Fibroblast of the aortic adventitia (primary cell): ENCODE data around the gene CARD8. TPM values are rescaled to one million over a fixed set of nuclear protein-coding genes. Genes with fewer than 3 reads are reported as not detected.

Experiments
- DNase-seq: peaks from one replicate; pipeline ENCODE4 v3.0.0-alpha.2; 2010; ENCODE audit warnings: low read depth
- H3K4me3 ChIP-seq: 2 replicates; pipeline ENCODE4 v1.5.1; 2011; ENCODE audit warnings: low read depth, mild to moderate bottlenecking, control low read depth, low read length, moderate library complexity
- CTCF ChIP-seq: IDR thresholded peaks from 2 replicates; pipeline ENCODE4 v1.5.1; 2011; ENCODE audit warnings: mild to moderate bottlenecking, low read length, control low read depth, inconsistent platforms; ENCODE audit not compliant: insufficient read depth
- total RNA-seq: library from RNA; depleted of rRNA; stranded (reverse); fragments of >200 nt; gene quantifications from 2 replicates; pipeline ENCODE4 v1.2.3, GENCODE V29; 2012; ENCODE audit warnings: low replicate concordance

The CARD8 gene
- total RNA-seq, 1 donor = 27.8 TPM

- no peak for DNase-seq
- no peak for TF ChIP-seq CTCF
- no peak overlapping the region for H3K4me3 ChIP-seq
Measured at GRCh38 chr19:48194844-48195830, 60.6 kb downstream of the CARD8 start.

- H3K4me3 ChIP-seq = no peak overlapping the region
- peak; percentile 19 for DNase-seq
- peak; percentile 55 for TF ChIP-seq CTCF
Measured at GRCh38 chr19:48194041-48194843, 61.5 kb downstream of the CARD8 start.

- DNase-seq = no peak
- no peak overlapping the region for H3K4me3 ChIP-seq
- TF ChIP-seq CTCF = no peak
Measured at GRCh38 chr19:48192750-48193149, 63.0 kb downstream of the CARD8 start.

GRCh38 chr19:48190885-48191284, 64.8 kb downstream of the CARD8 start:
- no peak overlapping the region for H3K4me3 ChIP-seq
- TF ChIP-seq CTCF = no peak
- no peak for DNase-seq

GRCh38 chr19:48190288-48190884, 65.3 kb downstream of the CARD8 start:
- DNase-seq = no peak
- no peak overlapping the region for H3K4me3 ChIP-seq
- TF ChIP-seq CTCF = no peak

GRCh38 chr19:48186541-48186991, 69.1 kb downstream of the CARD8 start:
- DNase-seq = no peak
- H3K4me3 ChIP-seq = no peak overlapping the region
- no peak for TF ChIP-seq CTCF
